SU-DHL-6 (cell line): Measurements from ENCODE around the gene XPO6.

Experiments used
- EZH2phosphoT487 ChIP-seq: fragments of 200-600 bp; sonication (generic), shearing (Covaris generic); conservative IDR thresholded peaks from 2 replicates; pipeline ENCODE4 v1.6.1; 2018; ENCODE audit warnings: mild to moderate bottlenecking, antibody characterized with exemption, low read length, moderate library complexity, mixed read lengths
- TF ChIP-seq, protein P1 (sequence below): fragments of 200-600 bp; sonication (generic); IDR thresholded peaks from one replicate; pipeline ENCODE4 v1.5.1; 2017; ENCODE audit warnings: antibody characterized with exemption, mild to moderate bottlenecking, low read length, moderate library complexity; ENCODE audit not compliant: insufficient read depth, poor library complexity, severe bottlenecking

DNA sequence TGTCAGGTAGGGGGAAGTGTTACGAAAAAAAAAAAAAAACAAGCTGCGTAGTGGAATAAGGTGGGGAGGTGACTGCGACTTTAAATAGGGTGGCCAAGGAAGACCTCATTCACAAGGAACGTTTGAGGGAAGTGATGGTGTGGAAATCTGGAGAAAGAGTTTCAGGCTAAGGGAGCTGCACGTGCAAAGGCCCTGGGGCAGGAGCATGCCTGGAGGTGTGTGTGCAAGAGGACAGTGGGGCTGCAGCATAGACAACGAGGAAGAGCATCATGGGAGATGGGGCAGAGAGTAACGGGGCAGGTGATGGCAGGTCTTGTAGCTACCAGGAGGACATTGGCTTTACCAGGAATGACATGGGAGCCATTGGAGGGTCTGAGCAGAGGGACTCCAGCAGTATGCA is 160.3 kb downstream of the XPO6 start:
- TF ChIP-seq, protein P1, sequence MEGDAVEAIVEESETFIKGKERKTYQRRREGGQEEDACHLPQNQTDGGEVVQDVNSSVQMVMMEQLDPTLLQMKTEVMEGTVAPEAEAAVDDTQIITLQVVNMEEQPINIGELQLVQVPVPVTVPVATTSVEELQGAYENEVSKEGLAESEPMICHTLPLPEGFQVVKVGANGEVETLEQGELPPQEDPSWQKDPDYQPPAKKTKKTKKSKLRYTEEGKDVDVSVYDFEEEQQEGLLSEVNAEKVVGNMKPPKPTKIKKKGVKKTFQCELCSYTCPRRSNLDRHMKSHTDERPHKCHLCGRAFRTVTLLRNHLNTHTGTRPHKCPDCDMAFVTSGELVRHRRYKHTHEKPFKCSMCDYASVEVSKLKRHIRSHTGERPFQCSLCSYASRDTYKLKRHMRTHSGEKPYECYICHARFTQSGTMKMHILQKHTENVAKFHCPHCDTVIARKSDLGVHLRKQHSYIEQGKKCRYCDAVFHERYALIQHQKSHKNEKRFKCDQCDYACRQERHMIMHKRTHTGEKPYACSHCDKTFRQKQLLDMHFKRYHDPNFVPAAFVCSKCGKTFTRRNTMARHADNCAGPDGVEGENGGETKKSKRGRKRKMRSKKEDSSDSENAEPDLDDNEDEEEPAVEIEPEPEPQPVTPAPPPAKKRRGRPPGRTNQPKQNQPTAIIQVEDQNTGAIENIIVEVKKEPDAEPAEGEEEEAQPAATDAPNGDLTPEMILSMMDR: no peak
- no peak for TF ChIP-seq EZH2phosphoT487
